Progenitor cell of endocrine pancreas (in vitro differentiated cells): ENCODE results near the gene ARL14. TPM values are rescaled to one million over a fixed set of nuclear protein-coding genes. Genes with fewer than 3 reads are reported as not detected.
"Not testable (repeated sequence)": the region's sequence is repeated elsewhere in the genome, so short reads cannot be mapped to it uniquely, and the experiment has no call there.

ENCODE experiments used
- DNase-seq: peaks from one replicate; pipeline ENCODE4 v3.0.0; 2021; ENCODE audit warnings: low spot score; ENCODE audit not compliant: unreplicated experiment
- H3K27ac Mint-ChIP-seq: 2 replicates; pipeline ENCODE4 v1.8.0; 2021; ENCODE audit warnings: mild to moderate bottlenecking, moderate library complexity, mixed read lengths
- H3K27me3 Mint-ChIP-seq: 2 replicates; pipeline ENCODE4 v1.8.0; 2021; ENCODE audit warnings: mixed read lengths
- H3K36me3 Mint-ChIP-seq: 2 replicates; pipeline ENCODE4 v1.8.0; 2022; ENCODE audit warnings: mixed read lengths; ENCODE audit not compliant: insufficient read depth
- H3K4me1 Mint-ChIP-seq: 2 replicates; pipeline ENCODE4 v1.8.0; 2021; ENCODE audit warnings: low read depth, mixed read lengths
- H3K4me3 Mint-ChIP-seq: 2 replicates; pipeline ENCODE4 v1.8.0; 2021; ENCODE audit warnings: low read depth, mild to moderate bottlenecking, moderate library complexity, mixed read lengths
- H3K9me3 Mint-ChIP-seq: 2 replicates; pipeline ENCODE4 v1.8.0; 2021; ENCODE audit warnings: low read depth, mixed read lengths
- total RNA-seq: library from RNA; stranded (reverse); gene quantifications from 2 replicates; pipeline ENCODE4 v1.2.1, GENCODE V29; 2021
- TF ChIP-seq, protein P1 (sequence below): fragments of 200-600 bp; sonication (generic); IDR thresholded peaks from one replicate; pipeline ENCODE4 v1.5.0; 2021; ENCODE audit warnings: antibody characterized with exemption, mild to moderate bottlenecking; ENCODE audit not compliant: unreplicated experiment

ARL14 gene
- total RNA-seq, 1 donor from 2014 or later: 0.50 TPM

DNA sequence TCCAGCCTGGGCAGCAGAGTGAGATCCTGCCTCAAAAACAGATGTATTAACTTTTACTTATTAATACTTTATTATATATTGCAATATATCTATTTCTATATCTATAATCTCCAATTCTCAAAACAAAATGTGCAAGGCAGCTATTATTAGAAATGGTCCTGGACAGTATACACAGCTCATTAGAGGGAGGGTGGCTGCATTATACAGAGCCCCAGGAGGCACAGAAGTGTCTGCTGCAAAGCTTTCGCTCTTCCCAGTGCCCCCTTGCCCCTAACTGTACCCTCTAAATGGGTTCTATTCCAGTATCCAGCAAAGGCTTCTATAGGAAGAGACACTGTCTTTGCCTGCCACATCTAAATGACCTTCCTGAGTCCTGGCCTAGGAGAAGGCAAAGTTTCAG lies 24.5 kb downstream of the ARL14 start:
- TF ChIP-seq, protein P1, sequence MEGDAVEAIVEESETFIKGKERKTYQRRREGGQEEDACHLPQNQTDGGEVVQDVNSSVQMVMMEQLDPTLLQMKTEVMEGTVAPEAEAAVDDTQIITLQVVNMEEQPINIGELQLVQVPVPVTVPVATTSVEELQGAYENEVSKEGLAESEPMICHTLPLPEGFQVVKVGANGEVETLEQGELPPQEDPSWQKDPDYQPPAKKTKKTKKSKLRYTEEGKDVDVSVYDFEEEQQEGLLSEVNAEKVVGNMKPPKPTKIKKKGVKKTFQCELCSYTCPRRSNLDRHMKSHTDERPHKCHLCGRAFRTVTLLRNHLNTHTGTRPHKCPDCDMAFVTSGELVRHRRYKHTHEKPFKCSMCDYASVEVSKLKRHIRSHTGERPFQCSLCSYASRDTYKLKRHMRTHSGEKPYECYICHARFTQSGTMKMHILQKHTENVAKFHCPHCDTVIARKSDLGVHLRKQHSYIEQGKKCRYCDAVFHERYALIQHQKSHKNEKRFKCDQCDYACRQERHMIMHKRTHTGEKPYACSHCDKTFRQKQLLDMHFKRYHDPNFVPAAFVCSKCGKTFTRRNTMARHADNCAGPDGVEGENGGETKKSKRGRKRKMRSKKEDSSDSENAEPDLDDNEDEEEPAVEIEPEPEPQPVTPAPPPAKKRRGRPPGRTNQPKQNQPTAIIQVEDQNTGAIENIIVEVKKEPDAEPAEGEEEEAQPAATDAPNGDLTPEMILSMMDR: no peak
- no peaks in the 10 kb centered on the region for H3K36me3 Mint-ChIP-seq
- H3K27ac Mint-ChIP-seq: no peak overlapping the region
- no peak for DNase-seq
- peaks cover 14% of the 10 kb centered on the region for H3K4me1 Mint-ChIP-seq
- no peaks in the 10 kb centered on the region for H3K27me3 Mint-ChIP-seq
- no peak overlapping the region for H3K4me3 Mint-ChIP-seq
- no peaks in the 10 kb centered on the region for H3K9me3 Mint-ChIP-seq

DNA sequence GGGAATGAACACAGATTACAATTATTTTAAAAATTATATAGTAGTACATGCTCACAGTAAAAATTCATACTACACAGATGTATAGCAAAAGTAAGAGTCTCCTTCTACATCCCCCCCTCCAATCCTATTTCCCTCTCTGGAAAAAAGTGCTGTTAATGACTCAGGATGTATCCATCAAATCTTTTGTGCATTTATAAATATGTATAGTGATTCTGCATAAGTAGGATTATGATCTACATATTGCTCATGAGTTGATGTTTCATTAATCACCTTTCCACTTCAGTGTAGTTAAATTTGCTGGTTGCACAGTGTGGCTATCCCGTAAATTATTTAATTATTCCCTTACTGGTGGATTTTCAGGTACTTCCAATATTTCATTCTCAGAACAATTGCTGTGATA lies 25.3 kb downstream of the ARL14 start:
- Mint-ChIP-seq H3K27me3 (no peaks in the 10 kb centered on the region), H3K9me3 (no peaks in the 10 kb centered on the region), H3K27ac (no peak overlapping the region), H3K4me3 (no peak overlapping the region), H3K36me3 (no peaks in the 10 kb centered on the region), H3K4me1 (peaks cover 14% of the 10 kb centered on the region)
- DNase-seq: no peak
- TF ChIP-seq, protein P1: no peak

DNA sequence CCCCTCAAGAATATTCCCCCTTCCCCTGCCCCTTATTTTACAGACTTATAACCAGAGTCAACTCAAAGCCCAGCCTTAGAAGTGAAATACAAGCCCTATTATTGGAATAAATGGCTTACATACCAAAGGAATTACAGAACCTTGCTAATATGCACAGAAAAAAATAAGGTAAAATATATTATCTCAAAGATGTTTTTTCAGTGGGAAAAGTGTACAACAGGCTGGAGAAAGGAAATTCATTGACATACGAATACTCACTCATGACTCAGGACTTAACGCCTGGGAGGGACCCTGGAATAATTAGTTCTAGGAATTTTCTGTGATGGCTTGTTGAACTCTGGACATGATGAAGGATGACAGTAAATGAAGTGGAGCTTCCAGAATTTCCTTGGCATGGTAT lies 27.0 kb downstream of the ARL14 start:
- DNase-seq: no peak
- Mint-ChIP-seq H3K27me3 (no peaks in the 10 kb centered on the region), H3K27ac (no peak overlapping the region), H3K4me3 (no peak overlapping the region), H3K9me3 (peaks cover 4% of the 10 kb centered on the region), H3K36me3 (no peaks in the 10 kb centered on the region), H3K4me1 (peaks cover 3% of the 10 kb centered on the region)
- TF ChIP-seq, protein P1: no peak

DNA sequence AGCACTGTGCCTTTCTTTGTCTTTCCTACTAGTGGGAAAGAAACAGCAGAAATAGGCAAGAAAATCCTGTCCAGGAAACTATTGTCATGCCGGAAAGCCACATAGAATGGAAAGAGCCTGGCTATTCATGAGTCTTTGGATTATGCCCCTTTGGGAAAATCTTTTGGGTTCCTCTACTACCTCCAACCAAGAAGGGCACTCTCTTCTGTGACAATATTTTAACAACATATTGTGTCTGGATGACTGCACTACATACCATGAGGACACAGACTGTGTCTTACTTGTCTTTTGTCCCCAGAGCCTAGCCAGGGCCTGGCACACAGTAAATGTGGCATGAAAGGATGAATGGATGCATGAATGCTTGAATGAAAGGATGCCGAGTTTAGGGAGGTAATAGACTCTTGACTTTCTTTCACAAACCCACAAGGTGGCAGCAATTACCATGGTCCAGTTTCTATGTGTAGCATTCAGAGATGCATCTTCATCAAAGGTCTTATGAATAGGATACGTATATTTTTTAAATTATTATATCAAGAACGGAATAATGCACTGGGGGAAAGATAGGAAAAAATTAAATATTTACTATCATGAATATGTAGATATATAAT lies 30.3 kb downstream of the ARL14 start:
- no peak for DNase-seq
- Mint-ChIP-seq H3K4me3 (no peak overlapping the region), H3K27ac (no peak overlapping the region), H3K4me1 (peaks cover 5% of the 10 kb centered on the region), H3K36me3 (no peaks in the 10 kb centered on the region), H3K27me3 (no peaks in the 10 kb centered on the region), H3K9me3 (peaks cover 4% of the 10 kb centered on the region)
- TF ChIP-seq, protein P1: peak; percentile 66

DNA sequence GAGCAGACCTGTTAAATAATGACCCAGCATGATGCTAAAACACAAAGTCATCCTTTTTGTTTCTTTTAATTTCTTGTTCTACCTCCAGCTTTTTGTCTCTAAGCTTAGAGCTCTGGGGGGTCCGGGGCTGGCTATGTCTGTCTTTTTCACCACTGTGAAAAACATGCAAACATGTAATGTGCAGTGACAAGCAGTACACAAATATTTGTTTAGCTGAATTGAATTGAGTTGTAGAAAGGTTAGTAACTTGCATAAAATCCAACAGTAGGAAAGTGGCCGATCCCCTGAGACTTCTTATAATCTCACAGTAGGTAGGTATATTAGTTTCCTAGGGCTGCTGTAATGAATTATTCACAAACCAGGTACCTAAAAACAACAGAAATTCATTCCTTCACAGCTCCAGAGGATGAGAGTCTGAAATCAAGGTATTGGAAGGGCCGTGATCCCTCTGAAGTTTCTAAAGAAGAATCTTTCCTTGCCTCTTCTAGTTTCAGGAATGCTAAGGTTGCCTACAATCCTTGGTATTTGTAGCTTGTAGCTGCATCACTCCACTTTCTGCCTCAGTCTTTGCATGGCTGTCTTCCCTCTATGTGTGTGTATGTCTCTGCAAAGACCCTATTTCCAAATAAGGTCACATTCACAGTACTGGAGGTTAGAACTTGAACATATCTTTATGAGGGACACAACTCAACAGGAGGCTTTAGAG lies 32.7 kb downstream of the ARL14 start:
- H3K27me3 Mint-ChIP-seq: no peaks in the 10 kb centered on the region
- H3K4me3 Mint-ChIP-seq: no peak overlapping the region
- peaks cover 4% of the 10 kb centered on the region for H3K9me3 Mint-ChIP-seq
- TF ChIP-seq, protein P1: no peak
- no peaks in the 10 kb centered on the region for H3K36me3 Mint-ChIP-seq
- H3K27ac Mint-ChIP-seq: no peak overlapping the region
- DNase-seq: no peak
- H3K4me1 Mint-ChIP-seq: peaks cover 5% of the 10 kb centered on the region

DNA sequence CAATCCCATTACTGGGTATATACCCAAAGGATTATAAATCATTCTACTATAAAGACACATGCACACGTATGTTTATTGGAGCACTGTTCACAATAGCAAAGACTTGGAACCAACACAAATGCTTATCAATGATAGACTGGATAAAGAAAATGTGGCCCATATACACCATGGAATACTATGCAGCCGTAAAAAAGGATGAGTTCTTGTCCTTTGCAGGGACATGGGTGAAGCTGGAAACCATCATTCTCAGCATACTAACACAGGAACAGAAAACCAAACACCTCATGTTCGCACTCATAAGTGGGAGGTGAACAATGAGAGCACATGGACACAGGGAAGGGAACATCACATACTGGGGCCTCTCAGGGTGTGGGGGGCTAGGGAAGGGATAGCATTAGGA lies 36.2 kb downstream of the ARL14 start:
- not testable (repeated sequence) for H3K4me1 Mint-ChIP-seq, H3K36me3 Mint-ChIP-seq, H3K4me3 Mint-ChIP-seq, H3K27me3 Mint-ChIP-seq, DNase-seq, H3K27ac Mint-ChIP-seq, H3K9me3 Mint-ChIP-seq
